Mesendoderm (in vitro differentiated cells): ENCODE results near the gene AHCTF1.
"Not testable (repeated sequence)": the region's sequence is repeated elsewhere in the genome, so short reads cannot be mapped to it uniquely, and the experiment has no call there.

ENCODE experiments used
- DNase-seq: peaks from one replicate; pipeline ENCODE4 v3.0.0; 2013
- H2AK5ac ChIP-seq: 2 replicates; pipeline ENCODE4 v1.6.1; 2013; ENCODE audit warnings: low read length, inconsistent platforms
- H2BK120ac ChIP-seq: 2 replicates; pipeline ENCODE4 v1.6.1; 2013; ENCODE audit warnings: low read depth, mild to moderate bottlenecking, low read length, moderate library complexity, mixed read lengths
- H2BK15ac ChIP-seq: replicated peaks from 2 replicates; pipeline ENCODE4 v1.6.1; 2013; ENCODE audit warnings: low read depth, mild to moderate bottlenecking, moderate library complexity
- H2BK5ac ChIP-seq: 2 replicates; pipeline ENCODE4 v1.6.1; 2013; ENCODE audit warnings: low read length, inconsistent platforms
- H3K18ac ChIP-seq: 2 replicates; pipeline ENCODE4 v1.6.1; 2013; ENCODE audit warnings: mild to moderate bottlenecking, low read length, mixed read lengths
- H3K23ac ChIP-seq: one replicate; pipeline ENCODE4 v1.6.1; 2013; ENCODE audit warnings: low read length
- H3K27ac ChIP-seq: 2 replicates; pipeline ENCODE4 v1.5.1; 2013; ENCODE audit warnings: low read depth, mild to moderate bottlenecking, inconsistent platforms, low read length, moderate library complexity
- H3K27me3 ChIP-seq: 2 replicates; pipeline ENCODE4 v1.6.1; 2013; ENCODE audit warnings: low read length, control low read depth, mild to moderate bottlenecking, inconsistent platforms; ENCODE audit not compliant: insufficient read depth, poor library complexity
- H3K36me3 ChIP-seq: 2 replicates; pipeline ENCODE4 v1.6.1; 2013; ENCODE audit warnings: low read length, inconsistent platforms; ENCODE audit not compliant: control insufficient read depth, insufficient read depth
- H3K4ac ChIP-seq: one replicate; pipeline ENCODE4 v1.6.1; 2013; ENCODE audit warnings: low read depth, mild to moderate bottlenecking, low read length, moderate library complexity
- H3K4me1 ChIP-seq: 2 replicates; pipeline ENCODE4 v1.6.1; 2013; ENCODE audit warnings: low read depth, low read length, inconsistent platforms; ENCODE audit not compliant: control insufficient read depth
- H3K4me2 ChIP-seq: 2 replicates; pipeline ENCODE4 v1.6.1; 2013; ENCODE audit warnings: low read length
- H3K4me3 ChIP-seq: 2 replicates; pipeline ENCODE4 v1.5.1; 2013; ENCODE audit warnings: mild to moderate bottlenecking, low read length
- H3K56ac ChIP-seq: one replicate; pipeline ENCODE4 v1.6.1; 2013; ENCODE audit warnings: low read length
- H3K79me1 ChIP-seq: 2 replicates; pipeline ENCODE4 v1.6.1; 2013; ENCODE audit warnings: low read length, inconsistent platforms
- H3K79me2 ChIP-seq: 2 replicates; pipeline ENCODE4 v1.6.1; 2013; ENCODE audit warnings: mild to moderate bottlenecking, low read length; ENCODE audit not compliant: control insufficient read depth, insufficient read depth
- H3K9ac ChIP-seq: 2 replicates; pipeline ENCODE4 v1.6.1; 2013; ENCODE audit warnings: low read length, inconsistent platforms
- H4K5ac ChIP-seq: one replicate; pipeline ENCODE4 v1.6.1; 2013; ENCODE audit warnings: low read length
- H4K8ac ChIP-seq: one replicate; pipeline ENCODE4 v1.6.1; 2013; ENCODE audit warnings: low read depth, mild to moderate bottlenecking, control low read depth, low read length, moderate library complexity
- WGBS: extraction: QIAGEN DNeasy Blood & Tissue Kit; methylation state at CpG from one replicate; pipeline ENCODE4 v1.1.7; 2013; ENCODE audit warnings: low lambda C conversion rate, missing lambda C conversion rate; ENCODE audit not compliant: insufficient coverage; ENCODE audit errors: extremely low coverage; 5-methylcytosine and 5-hydroxymethylcytosine counted together

AHCTF1 gene

DNA sequence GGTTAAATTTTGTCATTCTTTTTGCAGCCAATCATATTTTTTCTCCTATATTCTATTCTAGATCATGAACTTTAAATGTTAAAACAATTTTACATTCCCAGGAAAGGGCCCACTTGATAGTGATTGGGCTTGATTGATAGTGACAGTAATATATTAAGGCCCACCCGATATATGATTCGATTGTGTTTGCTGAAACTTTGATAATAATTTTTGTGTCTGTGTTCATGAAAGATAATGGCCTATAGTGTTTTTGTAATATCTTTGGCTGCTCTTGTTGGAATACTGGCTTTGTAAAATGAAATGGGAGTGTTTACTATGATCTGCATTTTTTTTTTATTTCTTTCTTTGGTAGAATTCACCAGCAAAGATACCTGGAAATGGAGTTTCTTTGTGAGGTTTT lies 107.2 kb downstream of the AHCTF1 start:
- Histone ChIP-seq H2BK15ac (no peak overlapping the region), H3K18ac (no peak overlapping the region), H3K4me2 (no peak overlapping the region), H2BK5ac (no peak overlapping the region), H3K4me3 (no peak overlapping the region), H3K79me1 (no peaks in the 10 kb centered on the region), H3K27me3 (no peaks in the 10 kb centered on the region), H3K56ac (no peak overlapping the region), H3K4ac (no peak overlapping the region), H3K79me2 (no peaks in the 10 kb centered on the region), H3K9ac (no peak overlapping the region), H3K23ac (no peak overlapping the region), H2AK5ac (no peak overlapping the region), H4K8ac (no peak overlapping the region), H2BK120ac (no peak overlapping the region), H4K5ac (no peak overlapping the region), H3K36me3 (no peaks in the 10 kb centered on the region), H3K4me1 (no peaks in the 10 kb centered on the region), H3K27ac (no peak overlapping the region)
- no peak for DNase-seq
- WGBS, result no CpG with 5 or more reads among the region's 2 CpGs

DNA sequence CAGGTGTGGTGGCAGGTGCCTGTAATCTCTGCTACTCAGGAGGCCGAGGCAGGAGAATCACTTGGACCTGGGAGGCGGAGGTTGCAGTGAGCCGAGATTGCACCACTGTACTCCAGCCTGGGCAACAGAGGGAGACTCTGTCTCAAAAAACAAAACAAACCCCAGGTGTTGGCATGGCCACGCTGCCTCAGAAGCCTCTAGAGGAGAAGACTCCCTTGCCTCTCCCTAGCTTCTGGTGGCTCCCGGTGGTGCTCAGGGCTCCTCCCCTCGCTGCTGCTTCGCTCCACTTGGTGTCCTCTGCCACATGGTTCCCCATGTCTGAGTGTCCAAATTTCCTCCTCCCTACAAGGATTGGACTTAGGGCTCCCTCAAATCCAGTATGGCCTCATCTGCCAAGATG lies 109.6 kb downstream of the AHCTF1 start:
- not testable (repeated sequence) for H3K23ac ChIP-seq, H3K4me2 ChIP-seq, H3K4me1 ChIP-seq, H3K18ac ChIP-seq, H2BK5ac ChIP-seq, H2AK5ac ChIP-seq, DNase-seq, H3K36me3 ChIP-seq, H2BK120ac ChIP-seq, H3K56ac ChIP-seq, H4K8ac ChIP-seq, H3K27ac ChIP-seq, H3K79me2 ChIP-seq, H3K27me3 ChIP-seq, H3K4me3 ChIP-seq, H3K4ac ChIP-seq, H3K79me1 ChIP-seq, H4K5ac ChIP-seq, H2BK15ac ChIP-seq, H3K9ac ChIP-seq
- no CpG with 5 or more reads among the region's 7 CpGs for WGBS

DNA sequence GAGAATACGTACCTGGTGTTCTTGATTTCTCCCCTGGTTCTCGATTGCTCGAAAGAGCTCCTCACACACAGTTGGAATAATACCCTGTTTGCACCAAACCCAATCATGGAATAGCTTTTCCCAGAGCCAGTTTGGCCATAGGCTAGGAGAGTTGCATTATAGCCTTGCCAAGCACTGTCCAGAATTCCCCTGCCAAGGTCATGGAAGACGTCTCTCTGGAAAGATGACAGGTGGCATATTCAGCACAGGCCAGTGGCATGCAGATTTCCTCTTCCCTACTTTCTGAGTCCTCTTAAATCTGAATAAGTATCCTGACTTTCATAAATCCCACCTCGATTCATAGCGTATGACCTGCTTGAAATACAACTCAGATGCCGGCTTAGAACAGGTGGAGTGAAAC lies 111.1 kb downstream of the AHCTF1 start:
- WGBS, result no CpG with 5 or more reads among the region's 7 CpGs
- H3K4me2 ChIP-seq, result no peak overlapping the region
- no peak overlapping the region for H3K27ac ChIP-seq
- H3K56ac ChIP-seq, result no peak overlapping the region
- no peaks in the 10 kb centered on the region for H3K4me1 ChIP-seq
- H3K79me2 ChIP-seq, result no peaks in the 10 kb centered on the region
- H3K18ac ChIP-seq, result no peak overlapping the region
- no peak overlapping the region for H3K4ac ChIP-seq
- DNase-seq, result no peak
- no peak overlapping the region for H3K9ac ChIP-seq
- no peak overlapping the region for H4K8ac ChIP-seq
- no peak overlapping the region for H2BK15ac ChIP-seq
- H2AK5ac ChIP-seq, result no peak overlapping the region
- H3K36me3 ChIP-seq, result no peaks in the 10 kb centered on the region
- H3K23ac ChIP-seq, result no peak overlapping the region
- no peaks in the 10 kb centered on the region for H3K79me1 ChIP-seq
- H2BK120ac ChIP-seq, result no peak overlapping the region
- no peaks in the 10 kb centered on the region for H3K27me3 ChIP-seq
- no peak overlapping the region for H4K5ac ChIP-seq
- H2BK5ac ChIP-seq, result no peak overlapping the region
- no peak overlapping the region for H3K4me3 ChIP-seq

DNA sequence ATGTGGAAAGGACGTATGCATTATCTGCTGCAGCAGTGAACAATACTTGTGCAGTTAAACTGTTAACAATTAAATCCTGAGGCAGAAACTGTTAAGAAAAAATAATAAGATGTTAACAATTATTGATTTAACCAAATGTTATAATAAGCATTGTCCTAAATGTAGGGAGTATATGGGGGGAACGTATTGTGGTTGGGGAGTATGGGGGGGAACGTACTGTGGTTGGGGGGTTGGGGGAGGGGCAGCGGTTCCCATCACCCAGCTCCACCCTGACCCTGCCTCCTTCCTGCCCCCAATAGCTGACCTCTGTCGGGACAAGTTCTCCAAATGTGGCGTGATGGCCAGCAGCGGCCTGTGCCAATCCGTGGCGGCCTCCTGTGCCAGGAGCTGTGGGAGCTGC lies 114.0 kb downstream of the AHCTF1 start:
- H3K27ac ChIP-seq, H3K18ac ChIP-seq, H4K5ac ChIP-seq, H2BK15ac ChIP-seq, H3K79me1 ChIP-seq, H3K4ac ChIP-seq, H3K56ac ChIP-seq, H3K4me1 ChIP-seq, H3K79me2 ChIP-seq, H2BK5ac ChIP-seq, H2AK5ac ChIP-seq, H3K27me3 ChIP-seq, H2BK120ac ChIP-seq, H3K36me3 ChIP-seq, H3K9ac ChIP-seq, H3K4me2 ChIP-seq, H3K23ac ChIP-seq, H3K4me3 ChIP-seq, H4K8ac ChIP-seq: not testable (repeated sequence)
- 100% methylated on average over 2 of the region's 9 CpGs for WGBS
- peak; percentile 37 for DNase-seq

DNA sequence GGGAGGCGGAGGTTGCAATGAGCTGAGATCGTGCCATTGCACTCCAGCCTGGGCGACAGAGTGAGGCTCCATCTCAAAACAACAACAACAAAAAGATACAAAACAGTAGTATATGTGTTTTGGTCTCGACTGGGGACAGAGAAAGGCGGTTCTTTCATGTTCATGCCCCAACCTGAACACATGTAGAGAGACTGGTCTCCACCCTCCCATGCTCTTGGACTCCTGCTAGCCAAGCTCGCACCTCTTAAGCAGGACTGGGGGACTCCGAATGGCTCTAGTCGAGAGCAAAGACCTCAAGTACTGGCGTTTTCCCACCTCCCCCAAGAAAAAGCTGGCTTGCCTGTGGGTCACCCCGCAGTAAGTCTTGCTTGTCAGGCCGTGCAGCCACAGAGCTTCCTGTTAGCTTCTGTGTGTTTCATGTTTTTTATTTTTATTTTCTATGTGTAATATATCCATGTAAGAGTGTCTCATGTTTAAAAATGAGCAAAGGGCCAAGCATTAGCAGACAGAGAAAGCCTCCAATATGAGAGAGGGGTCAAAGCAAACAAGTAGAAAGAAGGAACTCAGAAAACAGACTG lies 116.0 kb downstream of the AHCTF1 start:
- no peak overlapping the region for H3K4me2 ChIP-seq
- H3K56ac ChIP-seq, result no peak overlapping the region
- H3K79me2 ChIP-seq, result no peaks in the 10 kb centered on the region
- H2BK5ac ChIP-seq, result no peak overlapping the region
- H2AK5ac ChIP-seq, result no peak overlapping the region
- H3K4me1 ChIP-seq, result peaks cover 8% of the 10 kb centered on the region
- no peak overlapping the region for H3K18ac ChIP-seq
- no peak overlapping the region for H4K8ac ChIP-seq
- H3K4me3 ChIP-seq, result no peak overlapping the region
- H2BK15ac ChIP-seq, result no peak overlapping the region
- no peak overlapping the region for H4K5ac ChIP-seq
- no peaks in the 10 kb centered on the region for H3K27me3 ChIP-seq
- no peak overlapping the region for H3K27ac ChIP-seq
- H3K4ac ChIP-seq, result no peak overlapping the region
- no CpG with 5 or more reads among the region's 11 CpGs for WGBS
- H3K9ac ChIP-seq, result no peak overlapping the region
- no peaks in the 10 kb centered on the region for H3K79me1 ChIP-seq
- DNase-seq, result no peak
- H3K23ac ChIP-seq, result no peak overlapping the region
- no peak overlapping the region for H2BK120ac ChIP-seq
- H3K36me3 ChIP-seq, result no peaks in the 10 kb centered on the region

DNA sequence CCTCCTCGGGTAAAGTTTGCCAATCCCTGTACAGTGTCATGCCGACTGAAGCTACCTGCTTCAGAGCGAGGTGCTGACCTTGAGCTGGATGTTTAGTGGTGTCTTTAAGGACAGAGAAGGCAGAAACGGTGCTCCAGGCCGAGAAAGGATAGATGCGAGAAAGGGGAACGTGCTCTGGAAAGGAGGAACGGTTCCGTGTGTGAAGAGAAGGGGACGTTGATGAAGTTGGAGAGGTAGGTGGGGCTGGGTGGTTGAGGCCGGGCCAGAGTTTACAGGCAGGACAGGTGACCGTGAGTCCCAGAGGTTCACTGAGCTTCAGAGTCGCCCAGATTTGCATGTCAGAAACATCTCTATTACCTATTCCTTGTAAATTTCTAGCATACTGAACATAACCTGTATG lies 116.9 kb downstream of the AHCTF1 start:
- Histone ChIP-seq H2AK5ac (no peak overlapping the region), H3K4ac (peak overlapping the region; percentile 78), H4K5ac (no peak overlapping the region), H3K27me3 (no peaks in the 10 kb centered on the region), H2BK120ac (no peak overlapping the region), H3K4me1 (peaks cover 8% of the 10 kb centered on the region), H3K9ac (no peak overlapping the region), H4K8ac (no peak overlapping the region), H3K4me3 (no peak overlapping the region), H2BK15ac (no peak overlapping the region), H3K36me3 (no peaks in the 10 kb centered on the region), H3K18ac (no peak overlapping the region), H2BK5ac (no peak overlapping the region), H3K23ac (no peak overlapping the region), H3K27ac (no peak overlapping the region), H3K56ac (no peak overlapping the region), H3K4me2 (no peak overlapping the region), H3K79me1 (no peaks in the 10 kb centered on the region), H3K79me2 (no peaks in the 10 kb centered on the region)
- DNase-seq, result no peak
- 100% methylated on average over 4 of the region's 13 CpGs for WGBS
